Globus pallidus (tissue), 1 donor: ENCODE data around the gene TMCC2.
"Not testable (repeated sequence)": the region's sequence is repeated elsewhere in the genome, so short reads cannot be mapped to it uniquely, and the experiment has no call there.

Experiments
- DNase-seq: peaks from one replicate; pipeline ENCODE4 v3.0.0-alpha.2; 2015; ENCODE audit warnings: low spot score

Gene TMCC2

DNA sequence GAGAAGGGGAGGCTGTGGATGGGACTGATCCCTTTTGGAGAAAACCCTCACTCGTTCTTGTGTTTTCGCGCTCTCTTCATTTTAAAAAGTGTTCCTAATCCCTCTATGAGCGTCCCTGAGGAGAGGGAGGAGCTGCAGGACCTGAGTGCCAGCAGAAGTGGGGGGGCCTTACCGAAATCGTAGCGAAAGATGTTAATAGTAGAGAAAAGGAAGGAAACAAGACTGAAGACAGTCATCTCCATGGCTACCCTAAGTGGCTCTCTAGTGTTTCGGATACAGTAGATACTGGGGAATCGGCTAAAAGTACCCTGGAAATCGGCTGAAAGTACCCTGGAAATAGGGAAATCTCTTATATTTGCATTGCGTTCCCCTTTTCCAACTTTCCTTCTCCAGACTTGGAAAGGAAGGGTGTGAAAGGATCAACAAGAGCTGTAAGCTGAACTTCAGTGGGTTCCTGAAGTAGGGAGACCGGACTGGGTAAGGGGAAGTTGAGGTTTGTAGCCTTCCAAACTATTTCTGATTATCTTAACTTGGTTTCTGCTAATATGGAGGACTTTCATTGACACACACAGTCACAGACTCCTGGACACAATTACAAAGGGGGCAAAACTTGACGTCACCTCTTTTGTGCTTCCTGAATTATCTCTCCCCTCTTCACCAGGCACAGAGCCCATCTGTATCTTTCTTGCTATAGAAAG is 15.8 kb upstream of the TMCC2 start:
- no peak for DNase-seq

DNA sequence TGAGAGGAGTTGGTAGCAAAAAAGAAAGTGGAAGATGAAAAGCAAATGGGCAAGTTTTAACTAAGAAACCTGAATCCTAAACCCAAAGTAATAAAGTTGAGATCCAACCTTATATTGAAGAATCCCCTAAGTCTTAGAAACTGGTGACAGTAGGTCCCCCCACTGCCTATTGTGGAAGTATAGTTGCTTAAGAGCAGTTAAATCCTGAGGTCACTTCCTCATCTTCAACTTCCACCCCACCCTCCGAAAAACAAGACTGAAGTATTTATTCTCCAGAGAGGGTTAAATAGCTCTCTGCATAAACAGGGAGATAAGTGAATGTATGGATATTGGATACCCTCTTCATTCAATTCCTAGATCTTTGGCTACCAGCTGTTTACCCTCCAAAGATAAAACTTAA is 13.0 kb upstream of the TMCC2 start:
- no peak for DNase-seq

DNA sequence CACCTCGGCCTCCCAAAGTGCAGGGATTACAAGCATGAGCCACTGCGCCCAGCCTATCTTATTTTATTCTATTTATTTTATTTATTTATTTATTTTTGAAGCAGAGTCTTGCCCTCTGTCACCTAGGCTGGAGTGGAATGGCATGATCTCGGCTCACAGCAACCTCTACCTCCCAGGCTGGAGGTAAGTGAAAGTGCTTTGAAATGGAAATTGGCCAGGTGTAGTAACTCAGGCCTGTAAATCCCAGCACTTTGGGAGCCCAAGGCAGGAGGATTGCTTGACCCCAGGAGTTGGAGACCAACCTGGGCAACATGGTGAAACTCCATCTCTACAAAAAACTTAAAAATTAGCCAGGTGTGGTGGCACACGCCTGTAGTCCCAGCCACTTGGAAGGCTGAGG is 11.2 kb upstream of the TMCC2 start:
- no peak for DNase-seq

DNA sequence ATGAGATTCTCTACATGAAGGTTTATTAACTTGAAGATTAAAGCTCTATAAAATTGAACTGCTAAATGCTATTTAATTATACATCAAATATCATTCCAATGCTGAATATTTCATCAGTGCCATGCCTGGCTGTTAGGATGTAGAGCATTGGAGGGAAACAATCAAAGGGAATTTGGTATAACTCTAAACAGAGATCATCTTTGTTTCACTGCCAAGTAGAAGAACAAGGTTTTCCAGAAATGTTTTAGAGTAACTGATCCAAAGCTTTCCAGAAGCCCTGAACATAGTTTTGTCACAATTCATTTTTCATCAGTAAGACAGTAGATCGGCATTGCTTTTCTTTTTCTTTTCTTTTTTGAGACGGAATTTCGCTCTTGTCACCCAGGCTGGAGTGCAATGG is 10.3 kb upstream of the TMCC2 start:
- no peak for DNase-seq

DNA sequence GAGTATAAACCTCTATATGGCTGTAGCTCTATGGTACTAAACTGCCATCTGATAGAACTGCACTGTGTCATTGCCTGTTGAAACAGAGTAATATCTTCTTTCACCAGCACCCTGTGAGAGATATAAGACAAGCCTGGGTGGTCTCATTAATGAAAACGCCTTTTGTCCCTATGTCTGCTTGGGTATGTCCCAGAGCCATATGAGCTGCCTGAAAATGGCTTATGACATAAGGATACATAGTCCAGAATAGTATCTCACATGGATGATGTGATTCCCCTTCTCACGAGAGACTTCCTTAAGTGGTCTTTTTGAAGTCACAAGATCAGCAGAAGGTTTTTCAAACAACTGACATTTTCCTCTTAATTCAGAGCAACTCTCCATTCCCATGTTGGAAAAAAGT is 7.3 kb upstream of the TMCC2 start:
- no peak for DNase-seq

GRCh38 chr1:205224736-205225135 is 3.0 kb upstream of the TMCC2 start:
- DNase-seq: no peak

- DNase-seq: no peak
Measured at GRCh38 chr1:205225901-205226765, 1.6 kb upstream of the TMCC2 start.

DNA sequence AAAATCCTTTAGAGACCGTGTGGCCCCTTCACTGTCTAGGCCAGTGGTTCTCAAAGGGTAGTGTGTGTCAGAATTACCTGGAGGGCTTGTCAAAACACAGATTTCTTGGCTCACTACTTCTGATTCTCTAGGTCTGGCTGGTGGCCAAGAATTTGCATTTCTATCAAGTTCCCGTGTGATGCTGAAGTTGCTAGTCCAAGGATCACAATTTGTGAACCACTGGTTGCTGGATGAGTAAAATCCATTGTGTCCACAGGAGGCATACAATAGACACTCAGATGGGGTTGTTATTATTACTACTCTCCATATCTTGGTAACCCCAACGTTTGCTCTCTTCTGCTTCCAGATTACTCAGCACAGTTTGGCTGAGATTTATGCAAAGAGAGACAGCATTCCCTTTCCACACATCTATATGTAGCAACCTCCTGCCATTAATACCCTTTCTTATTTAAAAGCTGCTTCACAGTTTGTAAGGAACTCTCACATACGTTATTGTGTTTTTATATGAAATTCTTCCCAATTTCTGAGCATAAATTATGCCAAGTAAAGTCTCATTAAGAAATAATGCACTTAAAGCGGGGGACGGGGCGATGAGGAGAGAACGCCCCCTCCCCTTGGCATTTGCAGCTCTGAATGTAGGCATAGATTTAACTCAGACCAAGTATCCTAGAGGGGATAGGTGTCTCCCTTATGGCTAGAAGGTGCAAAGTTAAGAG is 720 bp upstream of the TMCC2 start:
- peak; percentile 54 for DNase-seq

DNA sequence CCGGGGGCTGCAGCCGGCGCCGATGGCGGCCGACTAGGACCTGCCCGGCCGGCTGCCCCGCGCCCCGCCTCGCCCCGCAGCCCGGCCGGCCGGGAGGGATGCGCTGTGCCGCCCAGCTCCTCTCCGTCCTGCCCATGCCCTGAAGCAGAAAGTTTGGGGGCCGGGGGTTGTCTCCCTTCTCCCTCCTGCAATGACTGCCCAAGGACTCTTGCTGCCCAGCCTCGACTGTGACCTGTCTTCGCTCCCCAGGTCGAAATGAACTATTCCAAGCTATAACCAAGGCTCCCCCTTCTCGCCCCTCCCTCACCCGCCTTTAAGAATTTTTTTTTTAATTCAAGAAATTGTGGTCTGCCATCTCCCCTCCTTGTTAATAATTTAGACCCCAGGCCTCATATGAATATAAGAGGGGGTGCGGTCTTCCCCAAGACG is 361 bp downstream of the TMCC2 start:
- DNase-seq: no peak

- DNase-seq: peak; percentile 91
Measured at GRCh38 chr1:205229399-205229871, 1.7 kb downstream of the TMCC2 start.

GRCh38 chr1:205229916-205230700 is 2.4 kb downstream of the TMCC2 start:
- DNase-seq: peak; percentile 71

GRCh38 chr1:205230982-205231381 is 3.2 kb downstream of the TMCC2 start:
- DNase-seq: peak; percentile 65

DNA sequence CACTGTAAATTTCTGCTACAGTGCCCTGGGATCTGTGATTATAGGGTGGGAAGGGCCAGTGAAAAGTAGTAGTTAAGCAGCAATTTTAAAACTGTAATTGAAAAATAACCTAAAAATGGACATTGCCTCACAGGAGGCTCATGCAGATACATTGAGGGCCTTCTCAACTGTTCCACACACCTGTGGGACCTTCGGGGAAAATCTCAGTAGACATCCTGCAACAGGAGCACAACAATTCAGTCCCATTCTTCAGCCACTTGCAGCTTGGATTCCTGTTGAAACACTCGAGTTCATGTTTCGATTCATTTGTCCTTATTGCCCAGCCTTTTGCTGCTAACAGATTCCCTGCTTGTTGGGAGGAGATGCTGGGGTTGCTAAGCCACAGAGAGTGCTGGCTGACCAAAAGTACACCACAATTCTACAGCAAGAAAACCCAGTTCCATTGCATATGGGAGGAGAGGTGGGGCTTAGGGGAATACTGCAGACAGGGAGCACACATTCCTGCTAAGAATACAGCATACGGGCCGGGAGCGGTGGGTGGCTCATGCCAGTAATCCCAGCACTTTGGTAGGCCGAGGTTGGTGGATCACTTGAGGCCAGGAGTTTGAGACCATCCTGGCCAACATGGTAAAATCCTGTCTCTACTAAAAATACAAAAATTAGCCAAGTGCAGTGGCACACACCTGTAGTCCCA is 4.5 kb downstream of the TMCC2 start:
- no peak for DNase-seq

DNA sequence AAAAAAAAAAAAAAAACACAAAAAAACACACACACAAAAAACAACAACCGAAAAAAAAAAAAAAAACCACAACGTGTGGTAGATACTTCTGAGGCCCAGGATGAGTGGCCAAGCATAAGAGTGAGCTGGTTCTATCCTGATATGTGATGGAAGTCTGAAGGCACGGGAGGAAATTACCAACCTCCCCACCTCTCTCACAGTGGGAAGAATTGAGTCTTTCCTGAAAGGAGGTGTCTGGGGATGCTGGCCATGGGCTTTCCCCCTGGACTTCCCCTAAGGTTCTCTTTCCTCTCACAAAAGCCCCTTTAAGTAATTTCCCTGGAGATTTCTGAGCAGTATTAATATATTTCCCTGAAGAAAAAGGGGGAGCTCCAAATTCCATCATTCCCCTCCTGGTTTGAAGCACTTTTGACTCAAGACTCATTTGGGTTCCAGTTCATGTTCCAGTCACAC is 5.2 kb downstream of the TMCC2 start:
- no peak for DNase-seq

- DNase-seq: not testable (repeated sequence)
Measured at GRCh38 chr1:205233986-205234385, 6.2 kb downstream of the TMCC2 start.

DNA sequence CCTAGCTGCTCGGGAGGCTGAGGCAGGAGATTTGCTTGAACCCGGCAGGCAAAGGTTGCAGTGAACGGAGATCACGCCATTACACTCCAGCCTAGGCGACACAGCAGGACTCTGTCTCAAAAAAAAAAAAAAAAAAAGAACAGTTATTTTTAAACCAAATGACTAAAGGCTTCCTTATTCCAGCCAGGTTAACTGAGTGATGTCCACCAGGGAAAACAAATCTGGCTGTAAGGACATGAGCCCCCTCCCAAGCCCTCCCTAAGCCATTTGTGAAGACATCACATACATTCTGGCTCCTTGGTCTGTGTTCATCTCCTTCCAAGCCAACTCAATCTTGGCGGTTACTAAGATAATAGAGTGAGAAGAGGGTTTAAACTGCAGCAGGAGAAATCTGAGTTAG is 8.2 kb downstream of the TMCC2 start:
- no peak for DNase-seq

- DNase-seq: no peak
Measured at GRCh38 chr1:205236526-205236925, 8.8 kb downstream of the TMCC2 start.

DNA sequence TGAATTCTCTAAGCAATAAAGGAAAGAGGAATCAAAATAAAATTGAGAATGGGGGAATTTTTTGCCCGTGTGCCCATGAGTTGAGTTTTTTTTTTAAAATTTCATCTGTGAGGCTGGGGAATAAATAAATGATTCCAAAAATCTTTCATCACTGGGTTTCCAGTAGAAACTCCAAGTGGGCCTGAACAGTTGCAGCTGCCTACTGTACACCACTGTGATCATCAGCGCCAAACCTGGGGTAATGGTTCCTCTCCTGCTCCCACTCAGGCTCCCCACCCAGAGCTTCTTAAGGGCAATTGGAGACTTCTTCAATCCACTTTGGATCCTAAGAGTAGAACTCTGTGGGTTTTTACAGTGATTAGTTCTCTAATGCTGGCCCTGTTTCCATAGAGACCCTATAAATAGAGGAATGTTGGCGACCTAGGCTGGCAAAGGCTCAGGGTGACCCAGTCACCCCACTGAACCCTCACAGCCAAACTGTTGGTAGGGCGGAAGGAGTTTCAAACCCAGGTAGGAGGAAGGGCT is 9.3 kb downstream of the TMCC2 start:
- no peak for DNase-seq

DNA sequence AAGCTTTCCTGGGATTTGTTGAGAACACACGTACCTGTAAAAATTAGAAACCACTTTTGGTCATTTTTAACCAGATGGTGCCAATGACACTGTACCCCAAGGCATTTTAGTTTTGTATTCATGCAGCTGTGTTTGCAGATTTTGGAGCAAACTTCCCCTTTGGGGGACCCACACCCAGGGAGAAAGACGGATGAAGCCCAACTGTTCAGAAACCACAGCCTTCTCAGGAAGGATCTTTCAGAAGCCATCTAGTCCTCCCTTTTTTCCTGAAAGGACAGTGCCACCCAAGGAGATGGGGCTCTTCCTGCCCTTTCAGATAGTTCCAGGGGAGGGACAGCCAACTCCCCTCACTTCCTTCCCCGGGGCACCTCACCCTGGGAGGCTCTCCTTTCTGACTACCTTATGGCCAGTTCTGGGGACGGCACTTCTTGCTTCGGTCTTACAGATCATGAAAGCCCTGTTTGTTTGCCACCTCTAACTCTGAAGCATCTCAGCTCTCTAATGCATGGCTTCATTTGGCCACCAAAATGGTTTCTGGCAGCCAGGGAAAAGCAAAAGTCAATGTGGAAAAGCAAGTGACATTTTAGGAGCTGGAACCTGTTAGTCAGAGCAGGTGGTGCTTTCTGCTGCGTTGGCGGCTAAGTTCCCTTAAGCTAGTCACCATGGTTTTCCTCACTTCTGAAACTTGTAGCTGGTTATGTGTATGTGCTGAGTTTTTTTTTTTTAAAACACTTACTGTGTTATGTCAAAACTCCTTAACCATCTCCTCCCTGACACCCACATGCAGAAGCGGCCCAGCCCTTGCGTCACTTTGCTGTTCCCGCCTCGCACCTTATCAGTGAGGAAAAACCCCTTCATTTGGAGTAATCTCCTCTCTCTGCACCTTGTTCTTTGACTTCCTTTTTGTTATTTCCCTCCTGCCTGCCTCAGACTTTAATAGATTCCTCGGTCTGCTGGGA is 10.1 kb downstream of the TMCC2 start:
- no peak for DNase-seq

- peak; percentile 63 for DNase-seq
Measured at GRCh38 chr1:205239078-205239477, 11.3 kb downstream of the TMCC2 start.
